Measurements from ENCODE around the gene ZBTB7A.

DNA sequence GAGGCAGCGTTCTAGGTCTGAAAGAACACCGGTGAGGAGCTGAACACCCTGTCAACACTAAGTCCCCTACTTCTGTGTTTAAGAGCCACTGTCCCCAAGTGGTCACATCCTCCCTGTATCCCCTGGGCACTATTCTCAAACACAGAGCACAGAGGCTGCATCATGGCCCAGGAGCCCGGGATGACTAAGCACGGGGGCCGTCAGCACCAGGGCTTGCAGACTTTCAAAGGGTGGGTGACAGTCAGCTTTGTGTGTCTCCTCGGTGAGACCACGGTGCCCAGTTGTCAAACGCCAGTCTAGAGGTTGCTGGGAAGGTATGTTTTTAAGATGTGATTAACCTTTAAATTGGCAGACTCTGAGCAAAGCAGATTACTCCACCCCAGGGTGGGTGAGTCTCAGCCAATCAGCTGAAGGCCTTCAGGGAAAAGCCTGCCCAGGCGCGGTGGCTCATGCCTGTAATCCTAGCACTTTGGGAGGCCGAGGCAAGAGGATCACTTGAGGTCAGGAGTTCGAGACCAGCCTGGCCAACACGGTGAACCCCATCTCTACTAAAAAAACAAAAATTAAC, 49.2 kb upstream of the ZBTB7A start:
- TF ChIP-seq, protein P1, sequence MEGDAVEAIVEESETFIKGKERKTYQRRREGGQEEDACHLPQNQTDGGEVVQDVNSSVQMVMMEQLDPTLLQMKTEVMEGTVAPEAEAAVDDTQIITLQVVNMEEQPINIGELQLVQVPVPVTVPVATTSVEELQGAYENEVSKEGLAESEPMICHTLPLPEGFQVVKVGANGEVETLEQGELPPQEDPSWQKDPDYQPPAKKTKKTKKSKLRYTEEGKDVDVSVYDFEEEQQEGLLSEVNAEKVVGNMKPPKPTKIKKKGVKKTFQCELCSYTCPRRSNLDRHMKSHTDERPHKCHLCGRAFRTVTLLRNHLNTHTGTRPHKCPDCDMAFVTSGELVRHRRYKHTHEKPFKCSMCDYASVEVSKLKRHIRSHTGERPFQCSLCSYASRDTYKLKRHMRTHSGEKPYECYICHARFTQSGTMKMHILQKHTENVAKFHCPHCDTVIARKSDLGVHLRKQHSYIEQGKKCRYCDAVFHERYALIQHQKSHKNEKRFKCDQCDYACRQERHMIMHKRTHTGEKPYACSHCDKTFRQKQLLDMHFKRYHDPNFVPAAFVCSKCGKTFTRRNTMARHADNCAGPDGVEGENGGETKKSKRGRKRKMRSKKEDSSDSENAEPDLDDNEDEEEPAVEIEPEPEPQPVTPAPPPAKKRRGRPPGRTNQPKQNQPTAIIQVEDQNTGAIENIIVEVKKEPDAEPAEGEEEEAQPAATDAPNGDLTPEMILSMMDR (IDR thresholded peaks at IDR 0.05) = no peak
- no peak for TF ChIP-seq POLR2A (IDR thresholded peaks at IDR 0.05)

Data from tibial nerve (tissue), 3 donors.